HEK293 (cell line): Measurements from ENCODE around the gene RAB7A.

Experiments
- KLF1 ChIP-seq: fragments of 450-650 bp; formaldehyde crosslinking; IDR thresholded peaks from 2 replicates; pipeline ENCODE4 v1.5.1; 2016; ENCODE audit warnings: missing biosample characterization, missing genetic modification characterization
- REPIN1 ChIP-seq: fragments of 450-650 bp; formaldehyde crosslinking; IDR thresholded peaks from 2 replicates; pipeline ENCODE4 v1.5.1; 2017; ENCODE audit warnings: missing biosample characterization, missing genetic modification characterization, low read depth
- SP7 ChIP-seq: fragments of 450-650 bp; formaldehyde crosslinking; IDR thresholded peaks from 2 replicates; pipeline ENCODE4 v1.5.1; 2016; ENCODE audit warnings: missing biosample characterization, missing genetic modification characterization
- YY1 ChIP-seq: fragments of 450-650 bp; formaldehyde crosslinking; IDR thresholded peaks from 2 replicates; pipeline ENCODE4 v1.5.1; 2018; ENCODE audit warnings: missing biosample characterization, missing genetic modification characterization
- ZBTB48 ChIP-seq: fragments of 450-650 bp; formaldehyde crosslinking; IDR thresholded peaks from 2 replicates; pipeline ENCODE4 v1.5.1; 2016; ENCODE audit warnings: missing biosample characterization, missing genetic modification characterization
- ZNF10 ChIP-seq: fragments of 450-650 bp; formaldehyde crosslinking; IDR thresholded peaks from 2 replicates; pipeline ENCODE4 v1.5.1; 2017; ENCODE audit warnings: missing biosample characterization, missing genetic modification characterization
- ZNF23 ChIP-seq: fragments of 450-650 bp; formaldehyde crosslinking; IDR thresholded peaks from 2 replicates; pipeline ENCODE4 v1.5.1; 2016; ENCODE audit warnings: missing biosample characterization, missing genetic modification characterization, borderline replicate concordance
- ZNF24 ChIP-seq: fragments of 450-650 bp; formaldehyde crosslinking; IDR thresholded peaks from 2 replicates; pipeline ENCODE4 v1.5.1; 2016; ENCODE audit warnings: missing biosample characterization, missing genetic modification characterization
- ZNF629 ChIP-seq: fragments of 450-650 bp; formaldehyde crosslinking; IDR thresholded peaks from 2 replicates; pipeline ENCODE4 v1.5.1; 2017; ENCODE audit warnings: missing biosample characterization, missing genetic modification characterization
- ZNF76 ChIP-seq: fragments of 450-650 bp; formaldehyde crosslinking; IDR thresholded peaks from 2 replicates; pipeline ENCODE4; 2016; ENCODE audit warnings: low read depth, missing biosample characterization, missing genetic modification characterization, borderline replicate concordance
- TF ChIP-seq, protein P1 (sequence below): fragments of 450-650 bp; formaldehyde crosslinking; IDR thresholded peaks from 2 replicates; pipeline ENCODE4 v1.5.1; 2016; ENCODE audit warnings: missing biosample characterization, missing genetic modification characterization
- TF ChIP-seq, protein P2 (sequence below): fragments of 450-650 bp; formaldehyde crosslinking; IDR thresholded peaks from 2 replicates; pipeline ENCODE4 v1.5.1; 2016; ENCODE audit warnings: missing biosample characterization, missing genetic modification characterization
- TF ChIP-seq, protein P3 (sequence below): fragments of 450-650 bp; formaldehyde crosslinking; IDR thresholded peaks from 2 replicates; pipeline ENCODE4 v1.5.1; 2016; ENCODE audit warnings: missing biosample characterization, missing genetic modification characterization

DNA sequence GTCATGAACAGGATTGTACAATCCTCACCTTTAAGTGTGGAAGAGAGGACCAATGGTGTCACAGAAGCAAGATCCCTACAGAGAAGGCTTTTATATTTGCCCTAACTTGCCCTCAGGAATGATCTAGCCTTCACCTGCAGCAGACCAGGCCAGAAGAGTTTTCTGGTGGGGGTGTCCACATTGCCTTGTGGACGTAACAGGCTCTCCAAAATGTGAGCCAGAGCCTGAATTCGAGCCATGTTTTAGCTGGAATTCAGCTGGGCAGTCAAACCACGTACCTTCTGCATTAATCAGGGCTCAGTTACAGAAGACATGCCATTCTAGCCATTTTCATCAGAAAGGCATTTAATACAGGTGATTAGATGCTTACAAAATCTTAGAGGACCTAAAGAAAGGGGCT lies 23.6 kb upstream of the RAB7A start:
- TF ChIP-seq ZNF24 (tag by site-specific recombination) (no peak), YY1 (tag by site-specific recombination) (no peak), SP7 (tag by site-specific recombination) (no peak), REPIN1 (no peak), ZNF629 (no peak), ZBTB48 (tag by site-specific recombination) (no peak), ZNF23 (tag by site-specific recombination) (no peak), KLF1 (tag by site-specific recombination) (no peak), ZNF10 (no peak), ZNF76 (tag by site-specific recombination) (no peak)
- TF ChIP-seq, protein P1, sequence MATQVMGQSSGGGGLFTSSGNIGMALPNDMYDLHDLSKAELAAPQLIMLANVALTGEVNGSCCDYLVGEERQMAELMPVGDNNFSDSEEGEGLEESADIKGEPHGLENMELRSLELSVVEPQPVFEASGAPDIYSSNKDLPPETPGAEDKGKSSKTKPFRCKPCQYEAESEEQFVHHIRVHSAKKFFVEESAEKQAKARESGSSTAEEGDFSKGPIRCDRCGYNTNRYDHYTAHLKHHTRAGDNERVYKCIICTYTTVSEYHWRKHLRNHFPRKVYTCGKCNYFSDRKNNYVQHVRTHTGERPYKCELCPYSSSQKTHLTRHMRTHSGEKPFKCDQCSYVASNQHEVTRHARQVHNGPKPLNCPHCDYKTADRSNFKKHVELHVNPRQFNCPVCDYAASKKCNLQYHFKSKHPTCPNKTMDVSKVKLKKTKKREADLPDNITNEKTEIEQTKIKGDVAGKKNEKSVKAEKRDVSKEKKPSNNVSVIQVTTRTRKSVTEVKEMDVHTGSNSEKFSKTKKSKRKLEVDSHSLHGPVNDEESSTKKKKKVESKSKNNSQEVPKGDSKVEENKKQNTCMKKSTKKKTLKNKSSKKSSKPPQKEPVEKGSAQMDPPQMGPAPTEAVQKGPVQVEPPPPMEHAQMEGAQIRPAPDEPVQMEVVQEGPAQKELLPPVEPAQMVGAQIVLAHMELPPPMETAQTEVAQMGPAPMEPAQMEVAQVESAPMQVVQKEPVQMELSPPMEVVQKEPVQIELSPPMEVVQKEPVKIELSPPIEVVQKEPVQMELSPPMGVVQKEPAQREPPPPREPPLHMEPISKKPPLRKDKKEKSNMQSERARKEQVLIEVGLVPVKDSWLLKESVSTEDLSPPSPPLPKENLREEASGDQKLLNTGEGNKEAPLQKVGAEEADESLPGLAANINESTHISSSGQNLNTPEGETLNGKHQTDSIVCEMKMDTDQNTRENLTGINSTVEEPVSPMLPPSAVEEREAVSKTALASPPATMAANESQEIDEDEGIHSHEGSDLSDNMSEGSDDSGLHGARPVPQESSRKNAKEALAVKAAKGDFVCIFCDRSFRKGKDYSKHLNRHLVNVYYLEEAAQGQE (tag by site-specific recombination), result no peak
- TF ChIP-seq, protein P2, sequence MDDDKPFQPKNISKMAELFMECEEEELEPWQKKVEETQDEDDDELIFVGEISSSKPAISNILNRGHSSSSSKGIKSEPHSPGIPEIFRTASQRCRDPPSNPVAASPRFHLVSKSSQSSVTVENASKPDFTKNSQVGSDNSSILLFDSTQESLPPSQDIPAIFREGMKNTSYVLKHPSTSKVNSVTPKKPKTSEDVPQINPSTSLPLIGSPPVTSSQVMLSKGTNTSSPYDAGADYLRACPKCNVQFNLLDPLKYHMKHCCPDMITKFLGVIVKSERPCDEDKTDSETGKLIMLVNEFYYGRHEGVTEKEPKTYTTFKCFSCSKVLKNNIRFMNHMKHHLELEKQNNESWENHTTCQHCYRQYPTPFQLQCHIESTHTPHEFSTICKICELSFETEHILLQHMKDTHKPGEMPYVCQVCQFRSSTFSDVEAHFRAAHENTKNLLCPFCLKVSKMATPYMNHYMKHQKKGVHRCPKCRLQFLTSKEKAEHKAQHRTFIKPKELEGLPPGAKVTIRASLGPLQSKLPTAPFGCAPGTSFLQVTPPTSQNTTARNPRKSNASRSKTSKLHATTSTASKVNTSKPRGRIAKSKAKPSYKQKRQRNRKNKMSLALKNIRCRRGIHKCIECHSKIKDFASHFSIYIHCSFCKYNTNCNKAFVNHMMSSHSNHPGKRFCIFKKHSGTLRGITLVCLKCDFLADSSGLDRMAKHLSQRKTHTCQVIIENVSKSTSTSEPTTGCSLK (tag by site-specific recombination), result no peak
- TF ChIP-seq, protein P3, sequence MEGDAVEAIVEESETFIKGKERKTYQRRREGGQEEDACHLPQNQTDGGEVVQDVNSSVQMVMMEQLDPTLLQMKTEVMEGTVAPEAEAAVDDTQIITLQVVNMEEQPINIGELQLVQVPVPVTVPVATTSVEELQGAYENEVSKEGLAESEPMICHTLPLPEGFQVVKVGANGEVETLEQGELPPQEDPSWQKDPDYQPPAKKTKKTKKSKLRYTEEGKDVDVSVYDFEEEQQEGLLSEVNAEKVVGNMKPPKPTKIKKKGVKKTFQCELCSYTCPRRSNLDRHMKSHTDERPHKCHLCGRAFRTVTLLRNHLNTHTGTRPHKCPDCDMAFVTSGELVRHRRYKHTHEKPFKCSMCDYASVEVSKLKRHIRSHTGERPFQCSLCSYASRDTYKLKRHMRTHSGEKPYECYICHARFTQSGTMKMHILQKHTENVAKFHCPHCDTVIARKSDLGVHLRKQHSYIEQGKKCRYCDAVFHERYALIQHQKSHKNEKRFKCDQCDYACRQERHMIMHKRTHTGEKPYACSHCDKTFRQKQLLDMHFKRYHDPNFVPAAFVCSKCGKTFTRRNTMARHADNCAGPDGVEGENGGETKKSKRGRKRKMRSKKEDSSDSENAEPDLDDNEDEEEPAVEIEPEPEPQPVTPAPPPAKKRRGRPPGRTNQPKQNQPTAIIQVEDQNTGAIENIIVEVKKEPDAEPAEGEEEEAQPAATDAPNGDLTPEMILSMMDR (tag by site-specific recombination), result no peak
